H9 (cell line): ENCODE measurements around the gene ACTL6B. TPM values are rescaled to one million over a fixed set of nuclear protein-coding genes. Genes with fewer than 3 reads are reported as not detected.

Experiments used
- DNase-seq: peaks from one replicate; pipeline ENCODE4 v3.0.0-alpha.2; 2017
- H2AFZ ChIP-seq: one replicate; pipeline ENCODE4 v1.6.1; 2013; ENCODE audit warnings: mild to moderate bottlenecking, low read length, control low read depth, moderate library complexity
- H2AK5ac ChIP-seq: 2 replicates; pipeline ENCODE4 v1.6.1; 2013; ENCODE audit warnings: low read length, control low read depth, mixed read lengths; ENCODE audit not compliant: insufficient read length
- H2BK120ac ChIP-seq: one replicate; pipeline ENCODE4 v1.6.1; 2013; ENCODE audit warnings: low read depth, mild to moderate bottlenecking, low read length, control low read depth, inconsistent platforms; ENCODE audit not compliant: poor library complexity, severe bottlenecking
- H2BK12ac ChIP-seq: 2 replicates; pipeline ENCODE4 v1.6.1; 2013; ENCODE audit warnings: low read length, control low read depth, mixed read lengths, low read depth; ENCODE audit not compliant: insufficient read length
- H2BK15ac ChIP-seq: 2 replicates; pipeline ENCODE4 v1.6.1; 2013; ENCODE audit warnings: low read depth, low read length, control low read depth
- H2BK20ac ChIP-seq: one replicate; pipeline ENCODE4 v1.6.1; 2013; ENCODE audit warnings: low read depth, mild to moderate bottlenecking, low read length, control low read depth, inconsistent platforms; ENCODE audit not compliant: poor library complexity, severe bottlenecking
- H2BK5ac ChIP-seq: 2 replicates; pipeline ENCODE4 v1.6.1; 2013; ENCODE audit warnings: low read length, control low read depth, mixed read lengths; ENCODE audit not compliant: insufficient read length
- H3K14ac ChIP-seq: 2 replicates; pipeline ENCODE4 v1.6.1; 2013; ENCODE audit warnings: low read length, control low read depth; ENCODE audit not compliant: insufficient read depth
- H3K18ac ChIP-seq: 2 replicates; pipeline ENCODE4 v1.6.1; 2013; ENCODE audit warnings: low read depth, mild to moderate bottlenecking, mixed read lengths, low read length, control low read depth; ENCODE audit not compliant: insufficient read length
- H3K23ac ChIP-seq: 2 replicates; pipeline ENCODE4 v1.6.1; 2013; ENCODE audit warnings: low read length, control low read depth, mixed read lengths, low read depth; ENCODE audit not compliant: insufficient read length
- H3K23me2 ChIP-seq: 2 replicates; pipeline ENCODE4 v1.6.1; 2013; ENCODE audit warnings: low read depth, mild to moderate bottlenecking, mixed read lengths, low read length, control low read depth; ENCODE audit not compliant: insufficient read length, poor library complexity, severe bottlenecking
- H3K27ac ChIP-seq: 2 replicates; pipeline ENCODE4 v1.5.1; 2013; ENCODE audit warnings: low read length, control low read depth, mixed read lengths, low read depth; ENCODE audit not compliant: insufficient read length
- H3K27me3 ChIP-seq: 2 replicates; pipeline ENCODE4 v1.6.1; 2013; ENCODE audit warnings: low read length, control low read depth, inconsistent platforms; ENCODE audit not compliant: insufficient read depth
- H3K4ac ChIP-seq: 2 replicates; pipeline ENCODE4 v1.6.1; 2013; ENCODE audit warnings: low read depth, mild to moderate bottlenecking, control low read depth, inconsistent platforms, low read length, moderate library complexity
- H3K4me1 ChIP-seq: 2 replicates; pipeline ENCODE4 v1.6.1; 2013; ENCODE audit warnings: low read length, control low read depth, inconsistent platforms; ENCODE audit not compliant: insufficient read depth
- H3K4me2 ChIP-seq: 2 replicates; pipeline ENCODE4 v1.6.1; 2013; ENCODE audit warnings: low read length, control low read depth, mixed read lengths; ENCODE audit not compliant: insufficient read length, insufficient read depth
- H3K56ac ChIP-seq: 2 replicates; pipeline ENCODE4 v1.6.1; 2013; ENCODE audit warnings: low read depth, mild to moderate bottlenecking, mixed read lengths, low read length, control low read depth; ENCODE audit not compliant: insufficient read length
- H3K79me1 ChIP-seq: 2 replicates; pipeline ENCODE4 v1.6.1; 2013; ENCODE audit warnings: low read depth, mild to moderate bottlenecking, moderate library complexity, low read length, control low read depth, inconsistent platforms; ENCODE audit not compliant: insufficient read depth, poor library complexity, severe bottlenecking
- H3K79me2 ChIP-seq: 2 replicates; pipeline ENCODE4 v1.6.1; 2013; ENCODE audit warnings: low read length, control low read depth, inconsistent platforms; ENCODE audit not compliant: insufficient read depth
- H3K9ac ChIP-seq: 2 replicates; pipeline ENCODE4 v1.6.1; 2013; ENCODE audit warnings: low read length, control low read depth, mixed read lengths; ENCODE audit not compliant: insufficient read length; ENCODE audit errors: extremely low read depth
- H3K9me3 ChIP-seq: one replicate; pipeline ENCODE4 v1.6.1; 2013; ENCODE audit warnings: low read depth, low read length, inconsistent platforms; ENCODE audit not compliant: control insufficient read depth
- H3T11ph ChIP-seq: one replicate; pipeline ENCODE4 v1.6.1; 2013; ENCODE audit warnings: mild to moderate bottlenecking, low read length, control low read depth, inconsistent platforms
- H4K20me1 ChIP-seq: one replicate; pipeline ENCODE4 v1.6.1; 2013; ENCODE audit not compliant: control insufficient read depth, insufficient read length, insufficient read depth
- H4K5ac ChIP-seq: 2 replicates; pipeline ENCODE4 v1.6.1; 2013; ENCODE audit warnings: low read depth, mild to moderate bottlenecking, mixed read lengths, low read length, control low read depth; ENCODE audit not compliant: insufficient read length
- H4K8ac ChIP-seq: replicated peaks from 2 replicates; pipeline ENCODE4 v1.6.1; 2013; ENCODE audit warnings: low read length, control low read depth, mixed read lengths, low read depth; ENCODE audit not compliant: insufficient read length
- H4K91ac ChIP-seq: 2 replicates; pipeline ENCODE4 v1.6.1; 2013; ENCODE audit warnings: low read depth, mild to moderate bottlenecking, moderate library complexity, mixed read lengths, low read length, control low read depth; ENCODE audit not compliant: insufficient read length
- H3K27ac Mint-ChIP-seq, 3 experiments: 2 replicates in 2 of 3; 3 replicates in 1 of 3; pipeline ENCODE4 v1.8.0; 2020 to 2021; ENCODE audit warnings: mixed read lengths in 3 of 3, mild to moderate bottlenecking in 1 of 3, moderate library complexity in 1 of 3
- H3K27me3 Mint-ChIP-seq: 2 replicates; pipeline ENCODE4 v1.8.0; 2021; ENCODE audit warnings: low read depth, mild to moderate bottlenecking, moderate library complexity, mixed read lengths
- H3K36me3 Mint-ChIP-seq, 3 experiments: 2 replicates in 2 of 3; 3 replicates in 1 of 3; pipeline ENCODE4 v1.8.0; 2020 to 2021; ENCODE audit warnings: low read depth in 3 of 3, mixed read lengths in 3 of 3; ENCODE audit not compliant: insufficient read depth in 1 of 3
- H3K4me1 Mint-ChIP-seq, 2 experiments: 2 replicates each; pipeline ENCODE4 v1.8.0; 2020; ENCODE audit warnings: mixed read lengths in 2 of 2
- H3K4me3 Mint-ChIP-seq, 2 experiments: 2 replicates in 1 of 2; 3 replicates in 1 of 2; pipeline ENCODE4 v1.8.0; 2020 to 2021; ENCODE audit warnings: mild to moderate bottlenecking in 2 of 2, mixed read lengths in 2 of 2, moderate library complexity in 1 of 2
- H3K9me3 Mint-ChIP-seq, 2 experiments: 2 replicates in 1 of 2; 3 replicates in 1 of 2; pipeline ENCODE4 v1.8.0; 2020; ENCODE audit warnings: mild to moderate bottlenecking in 2 of 2, mixed read lengths in 2 of 2, moderate library complexity in 1 of 2
- WGBS: extraction: QIAGEN DNeasy Blood & Tissue Kit; methylation state at CpG from one replicate; pipeline ENCODE4 v1.1.7; 2013; ENCODE audit warnings: missing lambda C conversion rate, low lambda C conversion rate, mixed read lengths; ENCODE audit not compliant: insufficient read length; ENCODE audit errors: extremely low coverage; 5-methylcytosine and 5-hydroxymethylcytosine counted together
- total RNA-seq: library from RNA; stranded (reverse); gene quantifications from 2 replicates; pipeline ENCODE4 v1.2.1, GENCODE V29; 2021
- TF ChIP-seq, protein P1 (sequence below): fragments of 200-600 bp; sonication (generic); conservative IDR thresholded peaks from 3 replicates; pipeline ENCODE4 v1.8.0; 2021; ENCODE audit warnings: antibody characterized with exemption, mild to moderate bottlenecking

Gene ACTL6B
- total RNA-seq, 1 experiment from 2014 or later: 0.50 TPM

DNA sequence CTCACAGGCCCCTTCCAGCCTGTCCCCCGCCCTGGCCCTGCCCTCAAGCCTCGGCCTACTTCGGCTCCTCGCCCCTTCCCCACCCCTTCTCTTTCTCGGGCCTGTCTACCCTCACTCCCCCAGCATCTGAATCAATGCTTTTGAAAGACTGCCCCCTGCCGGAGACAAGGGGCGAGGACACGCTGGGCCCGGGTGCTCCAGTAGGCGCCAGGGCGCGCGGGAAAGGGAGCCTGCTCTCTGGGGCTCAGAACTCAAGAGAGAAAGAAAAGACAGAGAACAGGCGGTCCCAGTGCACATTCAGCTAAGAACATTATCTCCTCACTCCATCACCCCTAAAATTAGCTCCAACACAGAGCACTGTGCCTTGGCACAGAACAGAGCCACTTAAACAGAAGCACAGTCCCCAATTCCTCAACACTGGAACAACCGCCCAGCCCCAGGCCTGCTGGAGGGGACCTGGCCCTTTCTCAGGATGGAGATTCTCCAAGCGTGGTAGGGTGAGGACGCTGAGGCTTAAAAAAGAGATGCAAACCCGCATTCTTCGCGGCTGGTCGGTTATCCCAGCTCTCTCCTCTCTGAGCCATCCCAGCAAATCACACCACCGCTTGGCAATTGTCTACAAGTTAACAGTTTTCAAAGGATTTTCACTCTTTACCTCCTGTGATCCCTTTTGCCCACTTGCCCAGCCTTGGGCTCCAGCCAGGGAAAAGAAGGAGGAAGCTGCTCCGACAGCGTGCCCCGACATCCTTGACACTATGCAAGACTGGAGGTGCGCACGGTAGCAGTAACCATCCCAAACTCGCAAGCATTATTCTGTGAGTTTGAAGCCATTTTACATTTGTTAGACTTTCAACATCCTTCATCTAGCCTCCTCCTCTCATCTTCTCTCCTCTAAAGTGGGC, 35.7 kb upstream of the ACTL6B start:
- no peak overlapping the region for H3K18ac ChIP-seq
- peaks cover 2% of the 10 kb centered on the region; the same call in 1 of the 2 replicates for H3K27me3 Mint-ChIP-seq
- H3K4me3 Mint-ChIP-seq: peak overlapping the region; percentile 97
- H3K23me2 ChIP-seq: peaks cover 12% of the 10 kb centered on the region
- H3K79me2 ChIP-seq: peaks cover 30% of the 10 kb centered on the region; the same call in 1 of the 2 replicates
- H3K27ac Mint-ChIP-seq: peak overlapping the region; percentile 51 to 98 (median 90); a peak in 6 of 7 replicates
- TF ChIP-seq, protein P1, sequence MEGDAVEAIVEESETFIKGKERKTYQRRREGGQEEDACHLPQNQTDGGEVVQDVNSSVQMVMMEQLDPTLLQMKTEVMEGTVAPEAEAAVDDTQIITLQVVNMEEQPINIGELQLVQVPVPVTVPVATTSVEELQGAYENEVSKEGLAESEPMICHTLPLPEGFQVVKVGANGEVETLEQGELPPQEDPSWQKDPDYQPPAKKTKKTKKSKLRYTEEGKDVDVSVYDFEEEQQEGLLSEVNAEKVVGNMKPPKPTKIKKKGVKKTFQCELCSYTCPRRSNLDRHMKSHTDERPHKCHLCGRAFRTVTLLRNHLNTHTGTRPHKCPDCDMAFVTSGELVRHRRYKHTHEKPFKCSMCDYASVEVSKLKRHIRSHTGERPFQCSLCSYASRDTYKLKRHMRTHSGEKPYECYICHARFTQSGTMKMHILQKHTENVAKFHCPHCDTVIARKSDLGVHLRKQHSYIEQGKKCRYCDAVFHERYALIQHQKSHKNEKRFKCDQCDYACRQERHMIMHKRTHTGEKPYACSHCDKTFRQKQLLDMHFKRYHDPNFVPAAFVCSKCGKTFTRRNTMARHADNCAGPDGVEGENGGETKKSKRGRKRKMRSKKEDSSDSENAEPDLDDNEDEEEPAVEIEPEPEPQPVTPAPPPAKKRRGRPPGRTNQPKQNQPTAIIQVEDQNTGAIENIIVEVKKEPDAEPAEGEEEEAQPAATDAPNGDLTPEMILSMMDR: peak; percentile 96
- no peaks in the 10 kb centered on the region for H3K9me3 ChIP-seq
- H3K79me1 ChIP-seq: peaks cover 5% of the 10 kb centered on the region
- H3K56ac ChIP-seq: no peak overlapping the region
- no peak overlapping the region for H3K23ac ChIP-seq
- H3K4me1 ChIP-seq: 0 out of 2 replicates have a peak, but pooled peaks cover 5% of the 10 kb centered on the region
- H3K9me3 Mint-ChIP-seq: no peaks in the 10 kb centered on the region
- no peak overlapping the region for H3K27ac ChIP-seq
- H3T11ph ChIP-seq: no peak overlapping the region
- no peak overlapping the region for H2BK15ac ChIP-seq
- H2AK5ac ChIP-seq: no peak overlapping the region
- peak overlapping the region; percentile 82 for H3K9ac ChIP-seq
- peaks cover 28 to 43% of the 10 kb centered on the region in 2 experiments for H3K4me1 Mint-ChIP-seq
- no peaks in the 10 kb centered on the region for H4K20me1 ChIP-seq
- H2BK12ac ChIP-seq: no peak overlapping the region
- H3K27me3 ChIP-seq: no peaks in the 10 kb centered on the region
- no CpG with 5 or more reads among the region's 28 CpGs for WGBS
- H4K91ac ChIP-seq: no peak overlapping the region
- no peak overlapping the region for H3K14ac ChIP-seq
- no peak overlapping the region for H2AFZ ChIP-seq
- H4K5ac ChIP-seq: no peak overlapping the region
- no peak overlapping the region for H4K8ac ChIP-seq
- H2BK120ac ChIP-seq: no peak overlapping the region
- no peak overlapping the region for H3K4ac ChIP-seq
- H2BK20ac ChIP-seq: no peak overlapping the region
- peak overlapping the region; percentile 80 for H3K4me2 ChIP-seq
- no peak overlapping the region for H2BK5ac ChIP-seq
- DNase-seq: peak; percentile 89
- peaks cover 20 to 36% (median 35%) of the 10 kb centered on the region in 3 experiments for H3K36me3 Mint-ChIP-seq
